GM04504 (cell line): Measurements from ENCODE around the gene MPZL2.
A peak's percentile ranks its signal among the peaks of the same experiment; 100 is the strongest.

Source experiments
- DNase-seq: peaks from one replicate; pipeline ENCODE4 v3.0.0-alpha.2; 2012; ENCODE audit warnings: low read depth

The MPZL2 gene

GRCh38 chr11:118217575-118217974 lies 46.5 kb downstream of the MPZL2 start:
- no peak for DNase-seq

- DNase-seq: no peak
These were observed 47.2 kb downstream of the MPZL2 start for GRCh38 chr11:118216621-118217481.

DNA sequence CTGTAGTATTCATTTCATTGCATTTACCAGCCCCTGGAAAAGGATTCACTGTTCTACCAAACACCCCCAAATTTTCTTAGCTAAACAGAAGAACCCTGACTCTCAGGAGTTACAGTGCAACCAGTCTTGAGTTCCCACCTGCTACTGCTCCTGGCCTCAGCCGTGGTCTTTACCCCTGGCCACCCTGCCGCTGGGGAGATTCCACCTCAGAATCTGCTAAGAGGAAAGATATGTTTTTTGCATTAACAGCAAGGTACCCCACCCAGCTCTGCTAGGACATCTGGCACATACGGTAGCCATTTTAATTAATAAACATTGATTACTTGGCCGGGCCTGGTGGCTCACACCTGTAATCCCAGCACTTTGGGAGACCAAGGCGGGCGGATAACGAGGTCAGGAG lies 48.3 kb downstream of the MPZL2 start:
- DNase-seq: no peak

DNA sequence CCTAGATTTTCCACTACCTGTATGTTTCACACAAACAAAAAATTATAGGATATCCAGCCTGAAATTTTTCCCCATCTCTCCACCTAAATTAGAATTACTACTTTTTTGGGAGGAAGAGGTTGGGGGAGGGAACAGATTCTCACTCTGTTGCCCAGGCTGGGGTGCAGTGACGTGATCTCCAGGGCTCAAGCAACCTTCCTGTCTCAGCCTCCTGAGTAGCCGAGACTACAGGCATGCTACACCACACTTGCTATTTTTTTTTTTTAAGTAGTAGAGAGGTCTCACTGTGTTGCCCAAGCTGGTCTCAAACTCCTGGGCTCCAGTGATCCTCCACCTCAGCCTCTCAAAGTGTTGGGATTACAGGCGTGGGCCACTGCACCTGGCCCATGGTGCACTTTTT lies 48.8 kb downstream of the MPZL2 start:
- DNase-seq: no peak

DNA sequence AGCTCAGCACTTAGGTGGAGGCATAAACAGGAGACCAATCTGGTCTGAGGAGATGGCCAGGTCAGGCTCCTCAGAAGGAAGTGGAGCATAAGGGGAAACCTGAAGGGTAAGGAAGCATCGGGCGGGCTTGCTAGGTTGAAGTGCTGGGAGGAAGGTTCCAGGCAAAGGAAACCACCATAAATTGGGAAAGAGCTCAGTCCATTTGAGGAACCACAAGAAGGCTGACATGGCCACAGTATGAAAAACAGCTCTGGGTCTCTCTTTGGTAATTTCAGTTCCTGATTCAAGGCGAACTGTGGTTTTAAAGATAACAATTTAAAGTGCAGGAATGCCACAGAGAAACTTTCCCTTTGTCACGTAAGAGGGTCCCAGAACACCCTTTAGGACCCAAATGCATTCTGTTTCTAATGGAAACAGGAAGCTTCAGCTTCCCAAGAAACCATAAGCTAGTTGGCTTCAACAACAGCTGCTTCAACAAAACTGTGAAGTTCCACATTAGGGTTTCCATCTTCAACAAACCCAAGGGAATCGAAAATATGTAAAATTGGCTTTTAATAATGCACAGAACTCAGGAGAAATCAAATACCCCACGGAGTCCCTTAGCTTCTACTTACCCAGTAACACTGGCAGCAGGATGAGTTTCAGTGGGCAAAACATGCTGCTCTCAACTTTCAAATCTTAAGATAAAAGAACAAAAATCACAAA lies 49.7 kb downstream of the MPZL2 start:
- DNase-seq: no peak

- DNase-seq: no peak
These were observed 50.3 kb downstream of the MPZL2 start for GRCh38 chr11:118213781-118214180.

GRCh38 chr11:118213201-118213600 lies 50.9 kb downstream of the MPZL2 start:
- no peak for DNase-seq

- no peak for DNase-seq
These were observed 51.3 kb downstream of the MPZL2 start for GRCh38 chr11:118212781-118213191.

DNA sequence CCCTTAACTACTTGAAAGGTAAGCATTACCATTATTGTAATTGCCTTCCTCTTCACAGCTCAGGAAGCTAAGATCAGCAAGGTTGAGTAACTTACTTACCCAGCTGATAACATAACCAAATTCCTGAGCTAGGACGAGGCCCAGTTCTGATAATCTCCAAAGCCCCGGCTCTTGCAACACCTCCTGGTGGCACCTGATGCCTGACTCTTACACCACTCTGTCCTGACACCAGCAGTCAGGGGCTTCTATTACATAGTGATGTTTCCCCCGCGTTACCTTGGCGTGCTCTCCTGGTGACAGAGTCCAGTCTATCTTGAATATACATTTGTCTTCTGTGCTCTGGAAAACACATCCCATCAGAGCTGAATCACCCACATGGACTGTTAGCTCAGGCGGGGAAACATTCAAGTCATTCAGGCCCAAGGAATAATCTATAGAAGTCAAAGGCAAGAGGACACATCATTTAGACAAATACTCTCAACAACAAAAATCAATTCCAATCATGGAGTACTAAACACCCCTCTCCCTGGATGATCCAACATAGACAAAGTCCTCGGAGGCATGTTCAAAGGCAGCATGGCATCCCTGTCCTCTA lies 51.9 kb downstream of the MPZL2 start:
- no peak for DNase-seq

DNA sequence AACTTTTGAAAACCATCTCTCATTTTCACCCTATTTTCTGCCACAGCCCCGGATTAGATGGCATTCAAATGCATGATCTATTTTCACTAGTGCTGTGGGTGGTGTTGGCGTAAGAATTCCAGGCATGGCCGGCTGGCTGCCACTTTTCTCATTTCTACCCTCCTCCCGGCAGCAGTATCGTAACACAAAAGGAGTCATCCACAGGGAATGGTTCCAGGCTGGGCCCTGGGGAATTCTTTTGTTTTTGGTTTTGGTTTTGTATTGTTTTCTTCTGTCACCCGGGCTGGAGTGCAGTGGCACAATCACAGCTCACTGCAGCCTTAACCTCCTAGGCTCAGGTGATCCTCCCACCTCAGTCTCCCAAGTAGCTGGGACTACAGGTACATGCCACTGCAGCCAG lies 53.1 kb downstream of the MPZL2 start:
- peak; percentile 15 for DNase-seq

DNA sequence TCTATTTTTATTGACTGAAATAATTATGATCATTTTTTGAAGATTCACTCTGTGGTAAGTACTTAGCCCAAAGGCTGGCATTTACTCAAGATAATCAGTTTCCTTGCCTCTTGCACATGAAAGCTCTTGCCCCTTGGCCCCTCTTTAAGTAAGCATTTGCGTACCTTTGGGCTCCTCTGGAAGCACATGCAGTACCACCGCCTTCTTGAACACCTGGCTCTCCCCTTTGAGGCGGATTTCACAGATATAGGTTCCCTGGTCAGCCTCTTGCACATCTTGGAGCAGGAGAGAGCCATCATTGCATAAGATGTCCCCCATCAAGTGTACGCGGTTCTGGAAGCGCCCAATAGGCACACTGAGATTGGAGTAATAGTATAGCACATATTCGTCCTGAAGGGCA lies 53.8 kb downstream of the MPZL2 start:
- DNase-seq: no peak

GRCh38 chr11:118209033-118209432 lies 55.1 kb downstream of the MPZL2 start:
- DNase-seq: no peak

DNA sequence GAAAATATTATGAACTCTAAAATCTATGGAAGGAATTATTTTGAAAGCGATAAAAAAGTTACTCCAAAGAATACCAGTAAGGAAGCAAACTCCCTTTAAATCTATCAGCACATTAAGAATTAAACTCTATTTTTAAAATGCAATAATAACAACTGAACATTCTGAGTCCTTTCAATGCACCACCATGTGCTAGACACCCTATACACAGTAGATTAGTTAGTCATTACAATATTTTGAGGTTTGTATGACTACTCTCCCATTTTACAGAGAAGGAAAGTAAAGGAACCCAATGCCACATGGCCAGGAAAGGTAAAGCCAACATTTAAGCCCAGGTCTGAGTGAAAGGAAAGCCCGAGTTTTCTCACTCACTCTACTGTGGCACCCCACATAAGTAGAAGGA lies 57.0 kb downstream of the MPZL2 start:
- no peak for DNase-seq

- DNase-seq: no peak
These were observed 57.6 kb downstream of the MPZL2 start for GRCh38 chr11:118206391-118207031.

DNA sequence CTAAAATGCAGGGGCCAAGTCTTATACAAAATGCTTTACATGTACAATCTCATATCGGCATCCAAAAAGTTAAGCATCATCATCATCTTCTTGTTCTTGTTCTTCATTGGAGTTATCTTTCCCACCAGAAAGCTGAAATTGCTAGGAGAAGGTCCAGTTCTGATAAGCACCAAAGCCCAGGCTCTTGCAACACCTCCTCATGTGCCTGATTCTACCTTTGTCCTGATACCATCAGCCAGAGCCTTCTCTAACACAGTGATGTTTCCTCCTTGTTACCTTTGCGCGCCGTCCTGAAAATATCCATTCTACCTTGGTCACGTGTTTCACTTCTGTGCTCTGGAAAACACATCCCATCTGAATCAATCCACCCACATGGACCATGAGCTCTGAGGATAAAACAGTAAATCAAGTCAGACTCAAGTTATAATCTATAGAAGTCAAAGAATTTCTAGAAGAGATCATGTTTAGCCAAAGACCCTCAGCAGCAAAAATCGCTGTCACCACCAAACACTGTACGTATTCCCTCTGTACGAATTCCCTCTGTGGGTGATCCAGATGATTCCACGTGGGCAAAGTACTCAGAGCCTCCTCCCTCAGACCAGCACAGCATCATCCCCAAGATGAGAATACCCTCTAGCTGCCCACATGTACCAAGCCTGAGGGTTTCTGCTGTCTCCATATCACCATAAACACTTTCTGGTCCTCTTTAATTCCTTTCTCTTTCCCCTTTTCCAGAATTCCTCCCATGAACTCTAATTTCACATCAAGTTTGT lies 58.3 kb downstream of the MPZL2 start:
- no peak for DNase-seq
